H1 (cell line): ENCODE measurements around the gene XPO1.

ENCODE experiments used
- ATF3 ChIP-seq: IDR thresholded peaks from 2 replicates; pipeline ENCODE4 v1.6.1; 2011; ENCODE audit warnings: low read depth, mild to moderate bottlenecking, low read length; ENCODE audit not compliant: insufficient read depth
- BCL11A ChIP-seq, 2 experiments: IDR thresholded peaks; one replicate each; pipeline ENCODE4 v1.6.1; 2011; ENCODE audit warnings: low read depth in 2 of 2, low read length in 2 of 2, mild to moderate bottlenecking in 2 of 2
- CHD2 ChIP-seq: IDR thresholded peaks from 2 replicates; pipeline ENCODE4 v1.6.1; 2012; ENCODE audit warnings: low read length, improper control_type of control experiment
- CTCF ChIP-seq, 3 experiments: IDR thresholded peaks; 1 replicate in 2 of 3; 2 replicates in 1 of 3; pipeline versions ENCODE4 v1.5.1 to v1.6.1; 2011; ENCODE audit warnings: low read length in 3 of 3, mild to moderate bottlenecking in 3 of 3, inconsistent platforms in 2 of 3, low read depth in 1 of 3, moderate library complexity in 1 of 3; ENCODE audit not compliant: insufficient read depth in 1 of 3; ENCODE audit errors: control extremely low read depth in 1 of 3
- EGR1 ChIP-seq: IDR thresholded peaks from 2 replicates; pipeline ENCODE4 v1.6.1; 2011; ENCODE audit warnings: low read depth, low read length, borderline replicate concordance
- EP300 ChIP-seq, 2 experiments: IDR thresholded peaks; 1 replicate in 1 of 2; 2 replicates in 1 of 2; pipeline ENCODE4 v1.6.1; 2011 to 2012; ENCODE audit warnings: low read depth in 2 of 2, low read length in 2 of 2, mild to moderate bottlenecking in 2 of 2, borderline replicate concordance in 1 of 2, inconsistent platforms in 1 of 2, moderate library complexity in 1 of 2
- JUN ChIP-seq: IDR thresholded peaks from 2 replicates; pipeline ENCODE4 v1.6.1; 2011; ENCODE audit warnings: low read depth, mild to moderate bottlenecking, improper control_type of control experiment, low read length
- JUND ChIP-seq: IDR thresholded peaks from 2 replicates; pipeline ENCODE4 v1.6.1; 2011; ENCODE audit warnings: mild to moderate bottlenecking, improper control_type of control experiment, low read length
- MAX ChIP-seq: IDR thresholded peaks from 2 replicates; pipeline ENCODE4 v1.6.1; 2012; ENCODE audit warnings: inconsistent platforms
- POLR2A ChIP-seq, 2 experiments: IDR thresholded peaks; 1 replicate in 1 of 2; 2 replicates in 1 of 2; pipeline ENCODE4 v1.6.1; 2011; ENCODE audit warnings: low read depth in 2 of 2, low read length in 2 of 2, mild to moderate bottlenecking in 2 of 2; ENCODE audit errors: control extremely low read depth in 1 of 2
- SIRT6 ChIP-seq: IDR thresholded peaks from one replicate; pipeline ENCODE4 v1.7.1; 2012; ENCODE audit warnings: low read length, inconsistent platforms
- TAF7 ChIP-seq: optimal IDR thresholded peaks from 2 replicates; pipeline ENCODE3; 2011; ENCODE audit warnings: low read depth, mild to moderate bottlenecking, inconsistent platforms, low read length, moderate library complexity, borderline replicate concordance
- YY1 ChIP-seq: IDR thresholded peaks from 2 replicates; pipeline ENCODE4 v1.6.1; 2011; ENCODE audit warnings: low read depth, mild to moderate bottlenecking, low read length
- ZNF274 ChIP-seq: IDR thresholded peaks from 2 replicates; pipeline ENCODE4 v1.7.0; 2012; ENCODE audit warnings: low read length, borderline replicate concordance; ENCODE audit errors: extremely low read depth

- no peak for TF ChIP-seq JUN
- no peak for TF ChIP-seq ZNF274
- TF ChIP-seq CTCF (IDR thresholded peaks at IDR 0.05; ENCODE audit: control extremely low read depth in 1 of 3, insufficient read depth in 1 of 3, low read depth in 1 of 3, low read length in 3 of 3) = no peak
- TF ChIP-seq YY1 = no peak
- no peak for TF ChIP-seq SIRT6
- no peak for TF ChIP-seq BCL11A (IDR thresholded peaks at IDR 0.05; ENCODE audit: low read depth in 2 of 2, low read length in 2 of 2)
- TF ChIP-seq TAF7 = no peak
- no peak for TF ChIP-seq CHD2
- no peak for TF ChIP-seq MAX
- no peak for TF ChIP-seq EGR1
- TF ChIP-seq ATF3 = no peak
- TF ChIP-seq JUND = no peak
- no peak for TF ChIP-seq EP300 (IDR thresholded peaks at IDR 0.05; ENCODE audit: borderline replicate concordance in 1 of 2, low read depth in 2 of 2, low read length in 2 of 2)
- no peak for TF ChIP-seq POLR2A (IDR thresholded peaks at IDR 0.05; ENCODE audit: control extremely low read depth in 1 of 2, low read depth in 2 of 2, low read length in 2 of 2)
Measured at GRCh38 chr2:61558160-61558559, 20.0 kb upstream of the XPO1 start.
